Endodermal cell (in vitro differentiated cells): ENCODE results near the gene PCF11. TPM values are rescaled to one million over a fixed set of nuclear protein-coding genes. Genes with fewer than 3 reads are reported as not detected.

Experiments
- DNase-seq: peaks from one replicate; pipeline ENCODE4 v3.0.0-alpha.2; 2017
- H3K27ac ChIP-seq: 2 replicates; pipeline ENCODE4 v1.5.1; 2013; ENCODE audit warnings: mild to moderate bottlenecking, low read depth, low read length, moderate library complexity
- H3K27me3 ChIP-seq: 2 replicates; pipeline ENCODE4 v1.6.1; 2013; ENCODE audit warnings: mild to moderate bottlenecking, low read length, moderate library complexity; ENCODE audit not compliant: insufficient read depth, control insufficient read depth, poor library complexity, severe bottlenecking
- H3K36me3 ChIP-seq: 2 replicates; pipeline ENCODE4 v1.7.0; 2013; ENCODE audit warnings: mild to moderate bottlenecking, low read length, moderate library complexity; ENCODE audit not compliant: control insufficient read depth, insufficient read depth
- H3K4me1 ChIP-seq: one replicate; pipeline ENCODE4 v1.7.0; 2013; ENCODE audit warnings: low read length; ENCODE audit not compliant: control insufficient read depth, insufficient read depth
- H3K4me3 ChIP-seq: 2 replicates; pipeline ENCODE4 v1.5.1; 2013; ENCODE audit warnings: mild to moderate bottlenecking, low read length, moderate library complexity
- H3K9ac ChIP-seq: 2 replicates; pipeline ENCODE4 v1.6.1; 2013; ENCODE audit warnings: mild to moderate bottlenecking, low read length, moderate library complexity; ENCODE audit not compliant: poor library complexity, severe bottlenecking; ENCODE audit errors: extremely low read depth
- H3K9me3 ChIP-seq: 2 replicates; pipeline ENCODE4 v1.6.1; 2013; ENCODE audit warnings: mild to moderate bottlenecking, low read length, moderate library complexity; ENCODE audit not compliant: control insufficient read depth
- H3K27ac Mint-ChIP-seq: 2 replicates; pipeline ENCODE4 v1.8.0; 2020; ENCODE audit warnings: mixed read lengths
- H3K27me3 Mint-ChIP-seq: 2 replicates; pipeline ENCODE4 v1.8.0; 2021; ENCODE audit warnings: mild to moderate bottlenecking, mixed read lengths; ENCODE audit not compliant: insufficient read depth
- H3K36me3 Mint-ChIP-seq: 2 replicates; pipeline ENCODE4 v1.8.0; 2020; ENCODE audit warnings: low read depth, mixed read lengths
- H3K4me1 Mint-ChIP-seq: 2 replicates; pipeline ENCODE4 v1.8.0; 2020; ENCODE audit warnings: mixed read lengths
- H3K4me3 Mint-ChIP-seq: 2 replicates; pipeline ENCODE4 v1.8.0; 2020; ENCODE audit warnings: mild to moderate bottlenecking, moderate library complexity, mixed read lengths
- H3K9me3 Mint-ChIP-seq: 2 replicates; pipeline ENCODE4 v1.8.0; 2020; ENCODE audit warnings: mild to moderate bottlenecking, mixed read lengths
- CTCF ChIP-seq: fragments of 200-600 bp; sonication (generic); conservative IDR thresholded peaks from 2 replicates; pipeline ENCODE4 v1.5.0; 2021; ENCODE audit warnings: antibody characterized with exemption, mild to moderate bottlenecking
- WGBS, 2 experiments: methylation state at CpG; one replicate each; pipeline versions ENCODE4 v1.1.5 to v1.1.7; 2013; ENCODE audit warnings: missing lambda C conversion rate in 2 of 2, mixed read lengths in 1 of 2; ENCODE audit not compliant: insufficient coverage in 1 of 2, insufficient read length in 1 of 2; 5-methylcytosine and 5-hydroxymethylcytosine counted together
- total RNA-seq, 2 donors: library from RNA; stranded (reverse); fragmentation: NEBNext Ultra II Directional in 1 of 2; extraction: Animal tissue kit (Norgen Biotek cat#: 25700) in 1 of 2; gene quantifications; 2 replicates in 1 of 2; 3 replicates in 1 of 2; pipeline ENCODE4 v1.2.1, GENCODE V29; 2021

Gene PCF11
- total RNA-seq, 2 donors from 2014 or later = 52.7 to 67.7 TPM

- Histone ChIP-seq H3K4me3 (peak overlapping the region; percentile 98), H3K4me1 (peaks cover 7% of the 10 kb centered on the region), H3K27ac (no peak overlapping the region), H3K9me3 (no peaks in the 10 kb centered on the region), H3K36me3 (peaks cover 43% of the 10 kb centered on the region), H3K27me3 (no peaks in the 10 kb centered on the region), H3K9ac (peak overlapping the region; percentile 98)
- Mint-ChIP-seq H3K4me3 (peak overlapping the region; percentile 100), H3K4me1 (peaks cover 34% of the 10 kb centered on the region), H3K9me3 (no peaks in the 10 kb centered on the region), H3K27me3 (peaks cover 2% of the 10 kb centered on the region), H3K27ac (peak overlapping the region; percentile 100), H3K36me3 (peaks cover 23% of the 10 kb centered on the region)
- 8% methylated on average over 2 of the region's 5 CpGs; no CpG with 5 or more reads in 1 of the 2 experiments for WGBS, 2 experiments
- no peak for TF ChIP-seq CTCF
- no peak for DNase-seq
Observed at GRCh38 chr11:83158357-83158786, 1.4 kb downstream of the PCF11 start.

- Histone ChIP-seq H3K27ac (no peak overlapping the region), H3K9ac (peak overlapping the region; percentile 98), H3K36me3 (peaks cover 51% of the 10 kb centered on the region), H3K4me3 (peak overlapping the region; percentile 98), H3K9me3 (no peaks in the 10 kb centered on the region), H3K27me3 (no peaks in the 10 kb centered on the region), H3K4me1 (peaks cover 7% of the 10 kb centered on the region)
- H3K9me3 Mint-ChIP-seq = no peaks in the 10 kb centered on the region
- H3K27me3 Mint-ChIP-seq = peaks cover 2% of the 10 kb centered on the region
- DNase-seq = no peak
- 35 to 46% methylated on average over 11 to 14 of the region's 15 CpGs for WGBS, 2 experiments
- no peak for TF ChIP-seq CTCF
- H3K4me1 Mint-ChIP-seq = peaks cover 34% of the 10 kb centered on the region
- H3K27ac Mint-ChIP-seq = peak overlapping the region; percentile 45
- H3K36me3 Mint-ChIP-seq = peaks cover 26% of the 10 kb centered on the region
- peak overlapping the region; percentile 100 for H3K4me3 Mint-ChIP-seq
Observed at GRCh38 chr11:83158965-83159901, 2.3 kb downstream of the PCF11 start.

- H3K36me3 ChIP-seq = peaks cover 60% of the 10 kb centered on the region
- Mint-ChIP-seq H3K9me3 (no peaks in the 10 kb centered on the region), H3K4me1 (peaks cover 34% of the 10 kb centered on the region), H3K36me3 (peaks cover 34% of the 10 kb centered on the region), H3K4me3 (peak overlapping the region; percentile 100), H3K27me3 (peaks cover 2% of the 10 kb centered on the region), H3K27ac (peak overlapping the region; percentile 45)
- H3K27me3 ChIP-seq = no peaks in the 10 kb centered on the region
- TF ChIP-seq CTCF = no peak
- H3K4me3 ChIP-seq = peak overlapping the region; percentile 98
- H3K27ac ChIP-seq = no peak overlapping the region
- no peaks in the 10 kb centered on the region for H3K9me3 ChIP-seq
- H3K4me1 ChIP-seq = peaks cover 7% of the 10 kb centered on the region
- H3K9ac ChIP-seq = peak overlapping the region; percentile 98
- DNase-seq = no peak
- WGBS, 2 experiments = 83 to 85% methylated on average over 4 to 6 of the region's 6 CpGs
Observed at GRCh38 chr11:83159902-83160865, 3.3 kb downstream of the PCF11 start.
